Ishikawa (cell line): ENCODE measurements around the gene CKMT2.

Source experiments
- CEBPB ChIP-seq: IDR thresholded peaks from 2 replicates; pipeline ENCODE4 v1.6.1; 2012
- CREB1 ChIP-seq: IDR thresholded peaks from 2 replicates; pipeline ENCODE4 v1.6.1; 2012; ENCODE audit warnings: low read depth
- EGR1 ChIP-seq: IDR thresholded peaks from 2 replicates; pipeline ENCODE4 v1.6.1; 2012
- EP300 ChIP-seq: IDR thresholded peaks from 2 replicates; pipeline ENCODE4 v1.6.1; 2012; ENCODE audit warnings: borderline replicate concordance
- FOXM1 ChIP-seq: IDR thresholded peaks from 2 replicates; pipeline ENCODE4 v1.6.1; 2012; ENCODE audit warnings: low read depth, borderline replicate concordance
- NFIC ChIP-seq: IDR thresholded peaks from 2 replicates; pipeline ENCODE4 v1.6.1; 2012
- RAD21 ChIP-seq: IDR thresholded peaks from 2 replicates; pipeline ENCODE4 v1.6.1; 2012; ENCODE audit warnings: low read depth
- TAF1 ChIP-seq: IDR thresholded peaks from 2 replicates; pipeline ENCODE4 v1.6.1; 2012; ENCODE audit warnings: low read depth, mild to moderate bottlenecking
- TCF12 ChIP-seq: IDR thresholded peaks from 2 replicates; pipeline ENCODE4 v1.6.1; 2012; ENCODE audit warnings: low read depth
- TEAD4 ChIP-seq: IDR thresholded peaks from 2 replicates; pipeline ENCODE4 v1.6.1; 2012
- YY1 ChIP-seq: IDR thresholded peaks from 2 replicates; pipeline ENCODE4 v1.6.1; 2012; ENCODE audit warnings: low read depth
- ZBTB7A ChIP-seq: IDR thresholded peaks from 2 replicates; pipeline ENCODE4 v1.6.1; 2012; ENCODE audit warnings: low read depth
- TF ChIP-seq, protein P1 (sequence below): IDR thresholded peaks from 2 replicates; pipeline ENCODE4 v1.6.1; 2012
- TF ChIP-seq, protein P2 (sequence below): IDR thresholded peaks from 2 replicates; pipeline ENCODE4 v1.6.1; 2012
- TF ChIP-seq, protein P3 (sequence below): IDR thresholded peaks from 2 replicates; pipeline ENCODE4 v1.6.1; 2012; ENCODE audit warnings: low read depth, mild to moderate bottlenecking

Gene CKMT2

DNA sequence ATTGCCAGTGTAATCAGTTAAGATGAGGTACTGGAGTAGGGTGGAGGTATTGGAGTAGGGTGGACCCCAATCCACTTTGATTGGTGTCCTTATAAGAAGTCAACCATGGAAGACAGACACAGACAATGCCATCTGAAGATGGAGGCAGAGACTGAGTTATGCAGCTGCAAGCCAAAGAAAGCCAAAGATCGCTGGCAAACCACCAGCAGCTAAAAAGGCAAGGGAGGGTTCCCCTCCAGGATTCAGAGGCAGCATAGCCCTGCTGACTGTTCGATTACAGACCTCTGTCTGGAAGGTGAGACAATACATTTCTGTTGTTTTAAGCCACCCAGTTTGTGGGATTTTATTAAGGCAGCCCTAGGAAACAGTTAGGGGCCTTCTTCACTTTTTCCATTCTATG is 30.5 kb upstream of the CKMT2 start:
- no peak for TF ChIP-seq NFIC
- TF ChIP-seq, protein P1, sequence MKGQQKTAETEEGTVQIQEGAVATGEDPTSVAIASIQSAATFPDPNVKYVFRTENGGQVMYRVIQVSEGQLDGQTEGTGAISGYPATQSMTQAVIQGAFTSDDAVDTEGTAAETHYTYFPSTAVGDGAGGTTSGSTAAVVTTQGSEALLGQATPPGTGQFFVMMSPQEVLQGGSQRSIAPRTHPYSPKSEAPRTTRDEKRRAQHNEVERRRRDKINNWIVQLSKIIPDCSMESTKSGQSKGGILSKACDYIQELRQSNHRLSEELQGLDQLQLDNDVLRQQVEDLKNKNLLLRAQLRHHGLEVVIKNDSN = no peak
- TF ChIP-seq, protein P2, sequence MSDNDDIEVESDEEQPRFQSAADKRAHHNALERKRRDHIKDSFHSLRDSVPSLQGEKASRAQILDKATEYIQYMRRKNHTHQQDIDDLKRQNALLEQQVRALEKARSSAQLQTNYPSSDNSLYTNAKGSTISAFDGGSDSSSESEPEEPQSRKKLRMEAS = no peak
- TF ChIP-seq ZBTB7A = no peak
- no peak for TF ChIP-seq TAF1
- TF ChIP-seq, protein P3, sequence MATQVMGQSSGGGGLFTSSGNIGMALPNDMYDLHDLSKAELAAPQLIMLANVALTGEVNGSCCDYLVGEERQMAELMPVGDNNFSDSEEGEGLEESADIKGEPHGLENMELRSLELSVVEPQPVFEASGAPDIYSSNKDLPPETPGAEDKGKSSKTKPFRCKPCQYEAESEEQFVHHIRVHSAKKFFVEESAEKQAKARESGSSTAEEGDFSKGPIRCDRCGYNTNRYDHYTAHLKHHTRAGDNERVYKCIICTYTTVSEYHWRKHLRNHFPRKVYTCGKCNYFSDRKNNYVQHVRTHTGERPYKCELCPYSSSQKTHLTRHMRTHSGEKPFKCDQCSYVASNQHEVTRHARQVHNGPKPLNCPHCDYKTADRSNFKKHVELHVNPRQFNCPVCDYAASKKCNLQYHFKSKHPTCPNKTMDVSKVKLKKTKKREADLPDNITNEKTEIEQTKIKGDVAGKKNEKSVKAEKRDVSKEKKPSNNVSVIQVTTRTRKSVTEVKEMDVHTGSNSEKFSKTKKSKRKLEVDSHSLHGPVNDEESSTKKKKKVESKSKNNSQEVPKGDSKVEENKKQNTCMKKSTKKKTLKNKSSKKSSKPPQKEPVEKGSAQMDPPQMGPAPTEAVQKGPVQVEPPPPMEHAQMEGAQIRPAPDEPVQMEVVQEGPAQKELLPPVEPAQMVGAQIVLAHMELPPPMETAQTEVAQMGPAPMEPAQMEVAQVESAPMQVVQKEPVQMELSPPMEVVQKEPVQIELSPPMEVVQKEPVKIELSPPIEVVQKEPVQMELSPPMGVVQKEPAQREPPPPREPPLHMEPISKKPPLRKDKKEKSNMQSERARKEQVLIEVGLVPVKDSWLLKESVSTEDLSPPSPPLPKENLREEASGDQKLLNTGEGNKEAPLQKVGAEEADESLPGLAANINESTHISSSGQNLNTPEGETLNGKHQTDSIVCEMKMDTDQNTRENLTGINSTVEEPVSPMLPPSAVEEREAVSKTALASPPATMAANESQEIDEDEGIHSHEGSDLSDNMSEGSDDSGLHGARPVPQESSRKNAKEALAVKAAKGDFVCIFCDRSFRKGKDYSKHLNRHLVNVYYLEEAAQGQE = no peak
- no peak for TF ChIP-seq CREB1
- no peak for TF ChIP-seq RAD21
- TF ChIP-seq EGR1 = no peak
- no peak for TF ChIP-seq EP300
- no peak for TF ChIP-seq TCF12
- no peak for TF ChIP-seq YY1
- TF ChIP-seq CEBPB = no peak
- no peak for TF ChIP-seq TEAD4
- TF ChIP-seq FOXM1 = no peak

DNA sequence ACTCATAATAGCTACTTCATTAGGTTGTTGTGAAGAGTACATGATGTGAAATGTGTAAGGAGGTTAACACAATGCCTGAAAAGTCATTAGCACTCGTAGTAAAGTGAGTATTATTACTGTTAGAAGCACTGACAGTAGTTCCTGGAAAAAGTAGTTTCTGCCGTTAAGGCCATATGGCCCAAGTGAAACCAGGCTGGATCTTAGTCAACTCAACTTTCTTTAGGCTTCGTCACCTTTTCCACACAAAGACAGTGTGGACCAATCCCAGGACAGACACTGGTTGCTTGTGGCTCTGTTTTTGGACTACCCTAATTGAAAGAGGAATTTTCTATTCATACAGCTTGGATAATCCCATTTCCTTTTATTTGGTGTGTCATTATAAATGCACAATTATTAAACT is 29.4 kb upstream of the CKMT2 start:
- no peak for TF ChIP-seq YY1
- no peak for TF ChIP-seq TCF12
- TF ChIP-seq, protein P1 = no peak
- no peak for TF ChIP-seq FOXM1
- TF ChIP-seq EP300 = no peak
- TF ChIP-seq RAD21 = no peak
- TF ChIP-seq TAF1 = no peak
- TF ChIP-seq ZBTB7A = no peak
- no peak for TF ChIP-seq CEBPB
- TF ChIP-seq TEAD4 = no peak
- no peak for TF ChIP-seq NFIC
- no peak for TF ChIP-seq CREB1
- TF ChIP-seq, protein P3 = no peak
- TF ChIP-seq EGR1 = no peak
- TF ChIP-seq, protein P2 = no peak

DNA sequence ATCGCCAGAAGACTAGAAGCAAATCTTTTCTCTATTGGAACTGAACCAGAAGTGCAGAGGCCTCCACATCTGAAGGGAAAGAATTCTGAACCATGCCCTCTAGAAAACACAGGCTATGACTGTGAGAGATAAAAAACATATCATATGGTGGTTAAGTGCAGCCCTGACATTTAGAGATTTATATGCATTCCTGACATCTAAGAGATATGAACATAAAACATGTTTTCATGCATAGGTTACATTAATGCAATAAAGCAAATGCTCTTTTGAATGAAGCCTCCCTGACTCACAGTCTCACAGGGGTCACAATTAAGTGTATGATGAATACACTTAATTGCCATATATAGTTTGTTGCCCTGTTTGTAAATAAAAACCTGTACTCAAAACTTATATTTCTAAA is 28.9 kb upstream of the CKMT2 start:
- TF ChIP-seq RAD21 (no peak), NFIC (no peak), CEBPB (no peak), TCF12 (no peak), ZBTB7A (no peak), CREB1 (no peak), TAF1 (no peak), EP300 (no peak), FOXM1 (no peak)
- TF ChIP-seq, protein P1 = no peak
- TF ChIP-seq, protein P2 = no peak

DNA sequence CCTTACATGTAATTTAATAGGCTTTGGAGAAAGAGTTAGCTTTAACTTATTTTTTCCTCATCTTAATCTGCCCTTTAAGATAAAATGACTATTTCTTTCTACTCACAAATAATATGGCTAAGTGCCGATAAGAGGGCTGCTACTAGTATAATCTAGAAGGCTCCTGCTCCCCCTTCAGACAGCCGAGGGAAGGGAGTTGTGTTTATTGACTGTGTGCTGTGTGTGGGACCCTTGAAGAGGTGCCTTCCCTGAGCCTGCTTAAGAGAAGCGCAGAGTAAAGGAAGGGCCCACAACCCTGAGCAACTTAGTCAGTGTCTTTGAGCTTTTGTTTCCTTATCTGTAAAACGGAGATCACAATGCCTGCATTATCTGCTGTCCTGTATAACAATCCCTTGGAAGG is 28.1 kb upstream of the CKMT2 start:
- TF ChIP-seq, protein P2 = no peak
- TF ChIP-seq FOXM1 (no peak), CREB1 (no peak), TCF12 (no peak), NFIC (no peak), CEBPB (no peak), RAD21 (no peak), TEAD4 (no peak), YY1 (no peak), EGR1 (no peak), ZBTB7A (no peak), TAF1 (no peak), EP300 (no peak)
- TF ChIP-seq, protein P1 = no peak
- TF ChIP-seq, protein P3 = no peak
